ENCODE measurements around the gene SKIL.

- no peak for TF ChIP-seq EZH2phosphoT487 (IDR thresholded peaks at IDR 0.05; ENCODE audit: borderline replicate concordance)
- TF ChIP-seq, protein P1, sequence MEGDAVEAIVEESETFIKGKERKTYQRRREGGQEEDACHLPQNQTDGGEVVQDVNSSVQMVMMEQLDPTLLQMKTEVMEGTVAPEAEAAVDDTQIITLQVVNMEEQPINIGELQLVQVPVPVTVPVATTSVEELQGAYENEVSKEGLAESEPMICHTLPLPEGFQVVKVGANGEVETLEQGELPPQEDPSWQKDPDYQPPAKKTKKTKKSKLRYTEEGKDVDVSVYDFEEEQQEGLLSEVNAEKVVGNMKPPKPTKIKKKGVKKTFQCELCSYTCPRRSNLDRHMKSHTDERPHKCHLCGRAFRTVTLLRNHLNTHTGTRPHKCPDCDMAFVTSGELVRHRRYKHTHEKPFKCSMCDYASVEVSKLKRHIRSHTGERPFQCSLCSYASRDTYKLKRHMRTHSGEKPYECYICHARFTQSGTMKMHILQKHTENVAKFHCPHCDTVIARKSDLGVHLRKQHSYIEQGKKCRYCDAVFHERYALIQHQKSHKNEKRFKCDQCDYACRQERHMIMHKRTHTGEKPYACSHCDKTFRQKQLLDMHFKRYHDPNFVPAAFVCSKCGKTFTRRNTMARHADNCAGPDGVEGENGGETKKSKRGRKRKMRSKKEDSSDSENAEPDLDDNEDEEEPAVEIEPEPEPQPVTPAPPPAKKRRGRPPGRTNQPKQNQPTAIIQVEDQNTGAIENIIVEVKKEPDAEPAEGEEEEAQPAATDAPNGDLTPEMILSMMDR (conservative IDR thresholded peaks at IDR 0.05; ENCODE audit: low read length): no peak
Measured at GRCh38 chr3:170344971-170345370, 12.5 kb upstream of the SKIL start.

Data from Loucy (cell line).